PFSK-1 (cell line): ENCODE data around the gene RTRAF.

Source experiments
- POLR2AphosphoS5 ChIP-seq: IDR thresholded peaks from 2 replicates; pipeline ENCODE4 v1.6.1; 2012; ENCODE audit warnings: low read depth, mild to moderate bottlenecking, control low read depth, low read length, moderate library complexity
- REST ChIP-seq, 2 experiments: IDR thresholded peaks; 2 replicates each; pipeline versions ENCODE4 v1.6.1 to v1.8.0; 2011 to 2012; ENCODE audit warnings: low read depth in 2 of 2, low read length in 2 of 2, control low read depth in 1 of 2, inconsistent platforms in 1 of 2, mild to moderate bottlenecking in 1 of 2, moderate library complexity in 1 of 2; ENCODE audit not compliant: insufficient read depth in 1 of 2
- SIN3A ChIP-seq: IDR thresholded peaks from 2 replicates; pipeline ENCODE4 v1.6.1; 2012; ENCODE audit warnings: mild to moderate bottlenecking, low read length, moderate library complexity, borderline replicate concordance; ENCODE audit not compliant: insufficient read depth
- TAF1 ChIP-seq: IDR thresholded peaks from 2 replicates; pipeline ENCODE4 v1.6.1; 2012; ENCODE audit warnings: low read length, control low read depth, borderline replicate concordance; ENCODE audit not compliant: insufficient read depth

GRCh38 chr14:51954031-51954430, 35.3 kb upstream of the RTRAF start:
- TF ChIP-seq POLR2AphosphoS5 (no peak), TAF1 (no peak), REST (IDR thresholded peaks at IDR 0.05; ENCODE audit: insufficient read depth in 1 of 2, low read depth in 2 of 2, low read length in 2 of 2) (no peak), SIN3A (no peak)
